Measurements from ENCODE around the gene SLC25A26.

Gene SLC25A26

DNA sequence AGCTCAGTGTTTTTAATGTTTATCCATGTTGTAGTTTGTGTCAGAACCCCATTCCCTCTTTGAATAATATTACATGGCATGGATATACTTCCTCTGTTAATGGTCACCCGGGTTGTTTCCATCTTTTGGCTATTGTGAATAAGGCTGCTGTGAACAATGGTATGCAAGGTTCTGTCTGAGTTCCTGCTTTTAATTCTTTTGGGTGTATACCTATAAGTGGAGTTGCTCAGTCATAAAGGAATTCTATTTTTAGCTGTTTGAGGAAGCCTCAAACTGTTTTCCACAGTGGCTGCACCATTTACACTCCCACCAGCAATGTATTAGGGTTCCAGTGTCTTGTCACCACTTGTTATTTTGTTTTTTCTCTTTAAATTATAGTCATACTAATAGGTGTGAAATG, 99.6 kb downstream of the SLC25A26 start:
- DNase-seq (ENCODE audit: low read depth in 2 of 2) = no peak

DNA sequence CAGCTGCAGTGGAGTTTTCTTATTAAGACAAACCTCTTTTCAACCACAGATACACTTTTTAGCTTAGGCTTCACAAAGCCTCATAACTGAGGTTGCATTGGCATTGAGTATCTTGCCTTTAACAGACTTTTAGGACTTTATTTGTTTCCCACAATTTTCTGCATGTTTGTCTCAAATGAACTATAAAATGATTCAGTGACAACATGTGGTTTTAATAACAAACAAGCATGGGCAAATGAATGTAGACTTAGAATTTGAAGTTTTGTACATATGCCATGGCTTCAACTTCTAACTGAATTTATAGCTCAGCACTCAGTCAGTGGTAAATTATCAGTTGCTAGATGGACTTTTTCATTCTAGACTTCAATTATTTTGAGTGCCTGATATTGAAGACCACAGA, 101.6 kb downstream of the SLC25A26 start:
- DNase-seq (ENCODE audit: low read depth in 2 of 2) = no peak

DNA sequence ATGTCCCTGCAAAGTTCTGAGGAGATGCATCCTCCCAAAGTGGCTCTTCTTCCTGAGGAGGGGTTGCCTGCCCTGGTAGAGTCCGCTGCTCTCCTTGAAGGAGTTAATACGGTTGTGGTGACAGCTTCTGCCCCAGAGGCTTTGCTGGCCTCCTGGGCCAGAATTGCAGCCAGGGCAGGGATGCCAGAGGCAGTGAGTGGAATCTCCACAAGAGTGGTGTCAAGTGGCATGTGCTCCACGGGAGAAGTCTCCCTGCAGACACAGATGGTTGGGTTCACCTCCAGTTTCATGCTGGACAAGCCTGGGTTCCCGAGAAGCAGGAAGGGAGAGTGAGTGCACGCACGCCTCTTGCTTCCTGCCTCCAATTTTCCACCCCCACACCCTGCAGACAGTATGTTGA, 105.5 kb downstream of the SLC25A26 start:
- no peak for DNase-seq (ENCODE audit: low read depth in 2 of 2)

DNA sequence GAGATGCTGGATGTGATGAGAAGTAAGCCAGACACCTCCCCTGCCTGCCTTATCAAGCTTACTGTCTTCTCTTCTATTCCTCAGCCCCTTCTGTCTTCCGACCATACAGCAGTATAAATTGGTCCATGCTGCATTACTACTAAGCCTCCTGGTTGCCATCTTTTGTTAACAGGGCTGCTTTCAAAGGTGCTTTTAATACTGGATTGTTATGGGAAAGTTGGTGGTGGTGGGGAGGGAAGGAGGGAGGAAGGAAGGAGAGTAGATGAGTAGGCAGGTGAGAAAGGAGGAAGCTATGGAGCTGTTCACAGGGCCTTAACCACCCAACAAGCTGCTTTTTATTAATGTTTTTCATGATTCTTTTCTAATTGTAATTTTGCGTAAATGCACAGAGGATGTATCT, 114.9 kb downstream of the SLC25A26 start:
- DNase-seq (ENCODE audit: low read depth in 2 of 2) = no peak

DNA sequence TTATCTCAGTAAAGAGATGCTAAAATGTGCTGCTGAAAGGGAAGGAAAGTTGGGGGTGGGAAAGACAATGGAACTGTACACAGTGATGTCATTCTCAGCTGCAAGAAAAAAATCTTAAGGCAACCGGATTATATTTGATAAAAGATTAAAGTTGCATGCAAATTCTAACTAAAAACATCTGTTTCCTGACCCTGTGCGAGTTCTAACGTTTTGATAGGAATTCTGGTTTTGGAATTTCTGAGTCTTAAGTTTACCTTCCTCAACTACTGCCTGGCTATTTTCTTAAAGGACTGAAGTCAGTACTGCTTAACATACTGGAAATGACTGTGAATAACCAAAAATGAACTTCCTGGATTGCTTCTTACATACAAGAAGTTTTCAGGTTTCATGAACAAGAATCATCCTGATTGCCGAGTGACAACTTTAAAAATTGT, 115.5 kb downstream of the SLC25A26 start:
- DNase-seq (ENCODE audit: low read depth in 2 of 2) = no peak

DNA sequence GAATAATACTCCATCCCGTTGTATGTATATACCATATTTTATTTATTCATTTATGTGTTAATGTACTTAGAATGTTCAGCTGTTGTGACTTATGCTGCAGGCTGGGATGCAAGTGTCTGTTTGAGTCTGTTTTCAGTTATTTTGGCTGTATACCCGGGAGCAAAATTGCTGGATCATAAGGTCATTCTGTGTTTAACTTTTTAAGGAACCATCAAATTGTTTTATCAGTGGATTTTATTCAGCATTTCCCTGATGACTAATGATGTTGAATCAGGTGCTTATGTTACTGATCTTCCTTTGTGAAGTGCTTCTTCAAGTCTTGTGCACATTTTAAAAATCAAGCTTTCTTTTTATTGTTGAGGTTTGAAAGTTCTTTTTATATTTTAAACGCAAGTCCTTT, 118.1 kb downstream of the SLC25A26 start:
- no peak for DNase-seq (ENCODE audit: low read depth in 2 of 2)

DNA sequence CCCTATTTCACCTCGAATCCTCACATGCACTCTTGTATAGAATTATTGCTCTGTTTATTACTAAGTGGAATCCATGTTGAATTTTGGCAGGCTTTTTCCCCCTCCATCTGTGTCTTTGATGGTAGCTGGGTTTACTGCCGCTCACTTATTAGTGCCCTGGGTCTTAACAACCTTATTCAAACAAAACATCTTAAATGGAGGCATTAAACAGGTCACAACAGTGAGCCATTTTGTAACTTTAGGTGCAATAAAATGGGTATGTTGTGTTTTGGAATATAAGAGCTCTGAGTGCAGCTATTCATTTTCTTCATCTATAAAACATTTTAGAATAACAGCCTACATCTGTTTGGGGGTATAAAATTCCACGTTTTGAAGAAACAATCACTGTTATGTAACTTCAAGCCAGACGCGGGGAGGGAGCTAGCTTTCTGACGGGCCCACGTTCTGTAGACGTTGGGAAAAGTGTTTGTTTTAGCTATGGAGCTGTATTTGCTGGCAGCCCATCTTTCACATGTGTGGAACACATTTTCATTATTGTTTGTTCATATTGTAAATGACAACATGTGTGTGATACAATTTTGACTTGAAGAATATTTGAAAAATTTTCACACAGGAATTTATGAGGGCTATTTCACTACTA, 122.0 kb downstream of the SLC25A26 start:
- no peak for DNase-seq (ENCODE audit: low read depth in 2 of 2)

DNA sequence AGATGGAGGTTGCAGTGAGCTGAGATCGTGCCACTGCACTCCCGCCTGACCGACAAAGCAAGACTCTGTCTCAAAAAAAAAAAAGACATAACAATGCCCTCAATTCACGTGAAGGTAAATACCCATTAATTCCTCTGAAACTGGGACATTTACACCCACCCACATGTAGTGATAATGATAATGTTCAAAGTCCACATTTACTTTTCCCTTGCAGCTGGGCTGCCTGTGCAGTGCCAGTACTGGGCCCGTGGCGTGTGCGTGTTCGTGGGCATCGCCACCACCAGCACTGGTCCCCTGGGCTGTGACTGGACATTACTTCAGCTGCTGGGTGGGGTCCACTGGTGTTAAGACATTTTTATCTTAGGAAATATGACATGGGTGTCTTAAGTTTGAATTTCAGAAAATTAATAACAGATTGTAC, 123.6 kb downstream of the SLC25A26 start:
- no peak for DNase-seq (ENCODE audit: low read depth in 2 of 2)

DNA sequence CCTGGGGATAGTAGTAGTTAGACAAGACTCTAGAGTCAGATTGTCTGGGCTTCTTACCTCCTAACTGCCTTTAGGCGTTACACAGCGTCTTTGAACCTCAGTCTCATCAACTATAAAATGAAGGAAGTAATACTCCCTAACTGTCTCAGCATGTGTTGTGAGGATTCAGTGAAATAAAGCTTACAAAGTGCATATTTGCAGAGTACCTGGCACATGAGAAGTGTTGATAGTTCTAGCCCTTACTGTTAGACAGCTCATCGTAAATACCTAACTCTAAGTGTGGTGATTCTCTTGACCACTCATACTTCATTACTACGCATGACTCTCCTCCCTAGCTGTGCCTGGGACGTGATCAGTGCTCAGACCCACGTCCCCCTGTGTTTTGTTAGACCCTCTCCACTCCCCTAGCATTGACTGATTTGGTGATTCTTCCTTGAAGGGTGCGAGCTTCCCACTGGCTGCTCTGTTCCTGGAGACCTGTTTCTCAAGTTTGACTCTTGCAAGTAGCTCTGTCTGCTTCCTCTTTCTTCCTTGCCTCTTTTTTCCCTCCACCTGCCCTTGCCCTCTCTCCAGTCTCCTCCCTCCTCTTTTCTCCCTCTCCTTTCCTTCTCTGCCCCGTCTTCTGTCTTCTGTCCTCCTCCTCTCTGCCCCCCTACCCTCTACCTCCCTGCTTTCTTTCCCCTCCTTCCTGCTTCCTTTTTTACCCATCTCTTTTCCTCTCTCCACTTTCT, 124.2 kb downstream of the SLC25A26 start:
- DNase-seq (ENCODE audit: low read depth in 2 of 2) = no peak

DNA sequence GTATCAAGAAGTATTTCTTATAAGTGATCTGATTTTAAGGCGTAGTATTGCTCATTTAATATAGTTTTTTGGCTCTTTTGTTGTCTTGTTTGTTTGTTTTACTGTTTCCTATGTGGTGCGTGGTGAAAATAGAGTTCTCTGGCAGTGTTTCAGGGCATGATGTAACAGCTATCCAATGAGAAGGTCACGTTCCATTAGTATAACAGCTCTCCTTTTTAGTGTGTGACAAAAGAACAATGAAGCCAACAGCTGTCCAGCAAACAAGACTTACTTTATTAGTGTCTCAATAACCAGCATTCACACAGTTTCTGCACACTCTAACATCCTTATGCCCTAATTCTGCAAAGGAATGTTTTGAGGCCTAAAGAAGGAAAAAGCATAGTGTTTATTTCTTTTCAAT, 127.9 kb downstream of the SLC25A26 start:
- DNase-seq (ENCODE audit: low read depth in 2 of 2) = no peak

DNA sequence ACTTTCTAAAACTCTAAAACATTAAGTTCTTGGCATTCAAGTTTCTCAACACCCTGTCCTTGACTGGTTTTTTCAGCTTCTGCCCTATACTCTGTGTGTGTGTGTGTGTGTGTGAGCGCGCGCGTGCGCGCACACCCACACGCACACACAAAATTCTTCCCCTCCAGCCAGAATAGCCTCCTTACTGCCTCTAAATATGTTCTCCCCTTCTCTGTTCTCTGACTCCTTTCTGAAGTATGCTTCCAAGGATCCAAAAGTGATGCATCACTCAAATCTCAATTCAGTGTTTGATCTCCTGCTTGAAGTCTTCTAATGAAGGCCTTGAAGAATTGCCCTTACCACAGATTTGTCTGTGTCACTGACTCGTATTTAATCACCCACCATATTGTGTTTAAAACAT, 129.8 kb downstream of the SLC25A26 start:
- no peak for DNase-seq (ENCODE audit: low read depth in 2 of 2)

DNA sequence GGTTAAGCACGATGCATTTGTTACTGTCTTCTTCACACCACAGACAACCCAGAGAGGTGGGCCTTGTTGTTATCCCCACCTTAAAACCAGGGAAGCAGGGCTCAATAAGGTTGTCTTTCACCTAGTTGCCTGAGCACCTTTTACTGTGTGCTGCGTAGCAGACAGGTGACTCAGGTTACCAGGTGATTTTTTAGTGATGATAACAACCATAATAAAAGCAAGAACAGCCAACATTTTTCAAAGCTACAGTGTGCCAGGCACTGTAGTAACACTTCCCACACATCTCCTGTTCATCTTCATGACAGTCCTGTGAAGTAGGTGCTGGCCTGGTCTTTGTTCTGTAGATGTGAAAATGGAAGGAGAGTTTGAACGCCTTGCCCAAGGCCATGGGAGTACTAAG, 132.2 kb downstream of the SLC25A26 start:
- no peak for DNase-seq (ENCODE audit: low read depth in 2 of 2)

DNA sequence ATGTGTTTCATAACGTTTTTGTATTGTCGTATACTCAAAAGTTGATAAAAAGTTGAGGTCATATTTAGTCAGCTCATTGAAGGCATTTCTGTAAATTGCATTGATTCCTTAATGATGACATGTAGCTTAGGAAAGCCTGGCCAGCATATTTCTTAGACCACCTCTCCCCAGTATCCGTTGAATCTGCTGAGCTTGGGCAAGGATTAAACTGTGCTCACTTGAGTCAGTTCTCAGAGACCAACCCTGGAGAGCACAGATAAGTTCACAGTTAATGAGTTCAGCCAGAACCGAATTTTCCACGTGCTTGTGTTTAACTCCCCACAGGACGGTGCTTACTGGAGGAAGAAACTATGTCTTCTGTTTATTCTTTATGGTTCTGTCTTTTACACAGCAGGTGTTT, 132.7 kb downstream of the SLC25A26 start:
- DNase-seq (ENCODE audit: low read depth in 2 of 2) = no peak

DNA sequence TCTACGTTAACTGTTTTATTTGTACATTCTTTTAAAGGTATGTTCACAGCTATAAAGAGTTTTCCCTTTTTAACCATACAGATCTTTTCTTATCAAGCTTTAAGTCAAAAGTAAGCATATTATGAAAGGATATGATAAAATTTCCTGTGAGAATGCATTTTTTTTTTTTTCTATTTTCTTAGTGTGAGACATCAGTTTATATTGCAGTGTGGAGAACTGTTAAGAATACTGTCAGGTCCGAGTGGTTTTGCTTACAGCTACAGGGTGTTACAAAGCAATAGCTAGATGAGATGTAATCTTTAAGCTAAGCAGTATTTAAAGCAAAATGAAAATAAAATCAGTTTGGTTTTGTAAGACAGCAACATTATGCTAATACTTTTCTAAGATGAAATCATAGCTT, 133.2 kb downstream of the SLC25A26 start:
- no peak for DNase-seq (ENCODE audit: low read depth in 2 of 2)

DNA sequence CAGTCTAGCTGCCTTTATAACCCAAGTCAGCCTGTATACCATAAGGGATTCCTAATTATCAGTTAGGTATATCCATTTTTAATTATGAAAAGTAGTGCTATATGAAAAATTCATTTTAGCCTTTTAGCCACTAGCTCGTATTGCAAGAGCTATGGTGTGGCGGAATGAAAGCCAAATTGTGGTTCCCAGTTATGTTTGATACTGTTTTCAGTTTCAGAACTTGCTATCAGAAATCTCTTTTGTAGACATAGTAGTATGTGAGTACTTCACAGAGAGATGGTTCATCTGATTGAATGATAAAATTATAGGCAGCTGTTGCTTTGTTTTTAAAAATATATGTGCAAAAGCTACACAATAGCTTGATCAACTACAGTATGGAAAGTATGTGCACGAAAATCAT, 134.6 kb downstream of the SLC25A26 start:
- DNase-seq (ENCODE audit: low read depth in 2 of 2) = no peak

DNA sequence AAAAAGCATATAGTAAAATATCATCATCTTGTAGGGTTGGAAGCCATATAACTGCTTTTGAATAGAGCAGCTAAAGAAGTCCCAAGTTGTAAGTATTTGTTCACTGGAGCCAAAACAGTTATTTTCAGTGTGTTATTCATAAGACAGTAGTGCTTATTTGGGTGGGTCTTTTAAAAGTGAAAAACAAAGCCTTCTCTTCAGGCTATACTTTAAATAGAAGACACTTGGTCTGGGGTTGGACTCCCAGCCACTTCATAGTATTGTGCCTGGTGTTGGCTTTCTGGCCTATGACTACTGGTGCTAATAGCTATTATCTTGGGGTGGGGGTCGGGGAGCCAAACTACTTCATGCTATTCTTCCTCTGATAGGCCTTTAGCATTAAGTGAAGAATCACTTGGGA, 135.2 kb downstream of the SLC25A26 start:
- DNase-seq (ENCODE audit: low read depth in 2 of 2) = no peak

DNA sequence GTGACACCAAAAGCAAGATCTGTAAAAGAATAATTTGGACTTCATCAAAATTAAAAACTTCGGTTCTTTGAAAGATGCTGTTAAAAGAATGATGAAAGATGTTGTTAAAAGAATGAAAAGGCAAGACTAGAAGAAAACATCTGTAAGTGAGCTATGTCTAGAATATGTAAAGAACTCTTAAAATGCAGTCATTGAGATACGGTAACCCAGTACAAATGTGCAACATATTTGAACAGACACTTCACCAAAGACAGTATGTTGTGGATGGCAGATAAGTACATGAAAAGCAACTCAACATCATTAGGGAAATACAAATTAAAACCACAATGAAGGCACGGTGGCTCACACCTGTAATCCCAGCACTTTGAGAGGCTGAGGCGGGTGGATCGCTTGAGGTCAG, 140.6 kb downstream of the SLC25A26 start:
- DNase-seq (ENCODE audit: low read depth in 2 of 2) = no peak

DNA sequence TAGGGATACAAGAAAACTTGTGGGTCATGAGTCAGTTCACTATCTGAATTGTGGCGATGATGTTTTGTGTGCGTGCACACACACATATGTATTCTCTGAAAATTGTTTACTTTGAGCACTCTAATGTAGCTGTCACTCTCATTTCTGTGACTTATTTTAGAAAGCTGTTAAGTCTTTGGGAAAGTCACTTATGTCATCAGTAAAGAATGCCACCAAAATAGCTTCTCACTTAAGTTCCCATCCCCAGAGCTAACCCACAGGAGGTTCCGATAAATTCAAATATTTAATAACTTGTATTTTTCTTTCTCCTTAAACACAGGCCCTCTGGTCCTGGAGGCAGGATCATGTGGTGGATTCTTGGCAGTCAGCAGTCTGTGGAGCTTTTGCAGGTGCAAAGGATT, 141.7 kb downstream of the SLC25A26 start:
- DNase-seq (ENCODE audit: low read depth in 2 of 2) = no peak

DNA sequence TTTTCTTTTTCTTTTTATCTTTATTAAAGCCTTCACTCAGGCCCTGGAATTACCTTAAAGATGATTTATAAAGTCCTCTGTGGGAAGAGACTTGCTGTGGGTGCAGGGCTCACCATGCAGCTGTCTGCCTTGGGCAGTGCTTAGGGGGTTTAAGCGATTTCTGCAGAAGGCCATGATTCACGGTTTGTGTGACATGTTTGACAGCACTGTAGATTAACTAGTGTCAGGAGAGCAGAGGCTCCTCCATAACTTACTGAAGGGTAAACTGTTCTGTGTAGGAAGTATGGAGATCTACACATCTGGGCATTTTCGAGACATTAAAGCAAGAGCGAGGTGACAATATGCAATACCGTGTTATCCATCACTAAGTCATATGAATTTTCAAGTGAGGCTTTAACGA, 142.3 kb downstream of the SLC25A26 start:
- DNase-seq (ENCODE audit: low read depth in 2 of 2) = no peak

DNA sequence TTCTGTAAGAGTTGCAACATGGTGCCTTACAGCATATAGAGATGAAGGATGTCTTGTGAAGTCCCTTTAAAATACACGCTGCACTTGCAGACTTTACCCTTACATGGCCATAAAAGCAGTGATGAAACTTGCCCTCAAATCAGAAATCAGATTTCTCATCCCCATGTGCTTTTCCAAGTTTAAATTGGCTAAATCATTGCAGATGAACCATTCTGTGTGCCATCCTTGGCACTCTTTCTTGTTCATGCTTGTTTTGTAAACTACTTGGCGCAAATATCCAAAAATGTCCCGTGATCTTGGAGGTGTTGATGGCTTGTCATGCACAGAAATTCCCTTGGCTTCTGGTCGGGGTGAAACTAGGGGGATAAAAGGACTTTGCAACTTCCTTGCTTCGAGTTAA, 144.3 kb downstream of the SLC25A26 start:
- DNase-seq (ENCODE audit: low read depth in 2 of 2) = no peak

DNA sequence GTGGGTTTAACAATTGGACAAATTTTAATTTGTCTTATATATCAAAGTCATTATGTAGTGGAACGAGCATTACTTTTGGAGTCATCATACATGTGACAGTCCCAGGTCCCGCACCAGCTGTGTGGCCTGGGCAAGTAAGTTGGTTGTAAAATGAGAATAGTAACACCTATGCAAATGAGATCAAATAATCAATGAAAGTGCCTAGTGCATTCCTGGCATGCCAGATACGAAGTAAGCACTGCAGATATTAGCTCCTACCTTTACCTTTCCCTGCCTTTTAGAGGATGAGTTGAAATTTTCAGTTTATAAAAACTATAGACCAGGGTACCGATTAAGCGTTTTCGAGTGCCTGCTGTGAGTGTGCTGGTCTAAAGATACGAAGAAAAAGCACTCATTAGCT, 145.9 kb downstream of the SLC25A26 start:
- no peak for DNase-seq (ENCODE audit: low read depth in 2 of 2)

DNA sequence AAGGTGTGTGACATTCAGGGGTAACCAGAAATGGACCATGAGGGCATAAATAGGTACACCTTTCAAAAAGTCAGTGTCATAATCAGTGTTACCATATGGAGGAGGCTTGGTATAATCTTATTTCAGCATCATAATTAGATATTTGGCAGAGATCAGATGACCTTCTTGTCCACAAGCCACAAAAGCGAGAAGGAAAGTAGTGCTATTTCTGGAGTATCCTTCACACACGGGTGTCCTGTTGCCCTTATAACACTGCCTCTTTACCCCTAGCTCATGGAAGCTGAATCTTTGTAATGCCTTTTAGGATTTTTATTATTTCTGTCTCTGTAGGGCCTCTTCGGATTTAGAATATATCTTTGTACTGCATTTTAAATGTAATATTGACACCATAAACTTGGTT, 147.2 kb downstream of the SLC25A26 start:
- no peak for DNase-seq (ENCODE audit: low read depth in 2 of 2)

DNA sequence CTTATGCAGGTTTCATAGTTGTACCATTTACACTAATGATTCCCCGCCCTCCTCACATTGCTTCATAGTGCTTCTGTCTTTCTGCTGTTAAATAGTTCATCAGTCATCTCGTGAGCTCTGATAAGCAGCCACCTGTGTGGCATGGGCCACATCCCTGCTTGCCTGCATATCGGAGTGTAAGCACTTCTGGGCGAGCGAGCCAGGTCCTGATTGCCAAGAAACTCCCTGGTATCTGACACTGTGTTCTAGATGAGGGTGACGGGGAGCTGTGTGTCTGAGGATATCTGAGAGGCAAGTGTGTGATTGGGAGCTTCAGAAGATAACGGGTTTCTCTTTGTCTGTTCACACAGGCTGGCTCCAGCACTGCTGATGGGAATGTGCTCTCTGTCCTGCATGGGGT, 149.4 kb downstream of the SLC25A26 start:
- DNase-seq (ENCODE audit: low read depth in 2 of 2) = no peak

DNA sequence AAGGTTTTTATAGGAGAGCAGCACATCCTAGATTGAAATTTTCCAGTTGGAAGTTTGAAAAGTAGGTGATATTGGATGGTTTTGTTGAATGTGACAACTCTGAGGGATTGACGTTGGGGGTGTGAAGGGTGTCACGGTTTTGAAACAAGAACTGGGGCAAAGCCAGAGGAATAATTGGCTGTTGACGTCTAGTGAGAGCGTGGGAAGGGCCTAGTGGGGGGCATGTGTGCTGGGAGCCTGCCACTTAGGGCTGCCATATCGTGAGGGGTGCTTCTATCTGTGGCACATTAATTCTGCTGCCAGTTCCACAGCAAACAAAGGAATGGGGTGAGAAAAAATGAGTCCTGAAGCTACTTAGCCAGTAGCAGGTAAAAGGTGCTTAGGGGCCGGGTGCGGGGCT, 150.6 kb downstream of the SLC25A26 start:
- DNase-seq (ENCODE audit: low read depth in 2 of 2) = no peak
